GM21381 (cell line): ENCODE results near the gene LARGE1.

ENCODE experiments used
- ATAC-seq: cut with Tn5 transposase; IDR thresholded peaks from one replicate; pipeline ENCODE4 v1.9.1; 2021; ENCODE audit warnings: mild to moderate bottlenecking, moderate library complexity; ENCODE audit not compliant: unreplicated experiment

The LARGE1 gene

DNA sequence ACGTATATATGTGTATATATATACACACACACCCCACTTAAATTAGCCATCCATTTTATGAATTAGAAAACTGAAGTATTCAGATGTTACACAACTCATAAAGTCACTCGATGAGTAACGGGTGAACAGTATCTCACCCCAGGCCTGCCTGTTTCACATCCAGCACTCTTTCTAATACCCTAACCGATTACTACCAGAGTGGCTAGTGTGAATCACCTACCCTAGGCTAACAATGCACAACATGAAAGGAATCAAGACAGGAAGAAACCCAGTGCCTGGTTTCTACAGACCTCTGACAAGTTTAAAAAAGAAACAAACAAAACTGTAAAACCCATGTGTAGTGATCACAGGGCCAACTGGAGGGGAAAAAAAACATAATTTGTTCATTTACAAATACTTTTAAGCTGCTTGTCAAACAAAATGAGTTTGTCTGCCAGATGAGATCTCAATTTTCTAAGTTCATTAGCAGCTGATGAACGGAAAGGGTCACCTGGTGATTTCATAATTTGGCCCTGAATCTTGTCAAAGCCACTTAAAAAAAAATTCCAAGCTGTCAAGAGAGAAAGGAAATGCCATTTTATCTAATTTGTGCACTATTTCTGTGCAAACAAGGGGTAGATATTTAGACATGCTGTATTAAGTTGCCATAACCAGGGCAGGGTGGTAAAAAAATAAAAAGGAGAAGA is 134.8 kb downstream of the LARGE1 start:
- no peak for ATAC-seq

GRCh38 chr22:33781411-33781810 is 138.9 kb downstream of the LARGE1 start:
- no peak for ATAC-seq

- no peak for ATAC-seq
These were observed 139.6 kb downstream of the LARGE1 start for GRCh38 chr22:33780531-33781136.

GRCh38 chr22:33779243-33779642 is 141.0 kb downstream of the LARGE1 start:
- no peak for ATAC-seq

DNA sequence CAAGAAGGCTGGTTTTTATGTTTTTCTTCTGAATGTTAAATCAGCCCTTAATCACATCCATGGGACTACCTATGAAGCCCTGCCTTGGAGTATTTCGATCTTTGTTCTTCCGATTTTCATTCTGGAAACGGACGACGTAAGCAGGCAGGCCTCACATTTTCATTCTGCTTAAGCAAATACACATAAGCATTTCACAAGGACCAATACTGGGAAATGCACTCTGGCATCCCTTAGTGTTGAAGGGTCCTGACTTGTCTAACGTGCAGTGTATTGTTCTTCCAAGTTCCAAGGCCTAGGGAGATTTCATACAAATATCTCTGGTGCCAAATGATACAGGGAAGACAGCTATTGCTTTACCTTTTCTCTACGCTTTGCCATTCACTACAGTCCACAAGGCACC is 143.8 kb downstream of the LARGE1 start:
- ATAC-seq: no peak

GRCh38 chr22:33774781-33775180 is 145.5 kb downstream of the LARGE1 start:
- ATAC-seq: no peak

GRCh38 chr22:33772745-33773144 is 147.5 kb downstream of the LARGE1 start:
- no peak for ATAC-seq

DNA sequence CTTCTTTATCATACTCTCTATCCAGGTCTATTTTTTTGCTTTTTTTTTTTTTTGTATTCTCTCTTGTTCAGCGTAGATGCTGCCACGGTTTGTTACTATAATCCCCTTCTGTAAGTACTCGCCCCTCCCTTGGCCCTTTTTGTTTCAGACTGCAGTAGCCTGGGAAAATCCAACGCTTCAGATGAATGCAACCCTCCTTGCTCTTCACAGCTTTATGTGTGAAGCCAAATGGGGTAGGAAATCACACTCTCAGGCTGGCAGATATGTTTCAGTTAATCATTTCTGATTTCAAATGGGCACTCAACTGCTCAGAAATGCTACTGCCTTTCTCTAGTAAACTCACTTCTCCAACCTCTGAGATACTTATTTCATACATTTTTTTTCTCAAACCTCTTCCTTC is 149.1 kb downstream of the LARGE1 start:
- ATAC-seq: no peak

- ATAC-seq: no peak
These were observed 149.6 kb downstream of the LARGE1 start for GRCh38 chr22:33770723-33771122.

DNA sequence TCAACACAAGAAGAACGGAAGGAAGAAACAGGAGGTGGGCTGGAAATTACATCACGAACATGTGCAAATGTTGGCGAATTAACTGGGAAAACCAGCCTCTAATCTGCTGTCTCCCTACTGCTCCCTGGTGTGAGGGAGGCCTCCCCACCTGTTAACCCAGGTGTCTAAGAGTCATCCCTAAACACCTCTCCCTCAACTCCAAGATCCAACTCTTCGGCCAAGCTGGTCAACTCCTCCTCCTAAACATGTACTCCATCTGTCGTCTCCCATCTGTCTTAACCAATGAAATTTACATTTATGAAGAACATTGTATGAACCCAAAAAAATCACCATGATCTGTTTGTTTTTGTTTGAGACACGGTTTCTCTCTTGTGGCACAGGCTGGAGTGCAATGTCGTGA is 154.2 kb downstream of the LARGE1 start:
- no peak for ATAC-seq

- no peak for ATAC-seq
These were observed 161.3 kb downstream of the LARGE1 start for GRCh38 chr22:33758961-33759360.

DNA sequence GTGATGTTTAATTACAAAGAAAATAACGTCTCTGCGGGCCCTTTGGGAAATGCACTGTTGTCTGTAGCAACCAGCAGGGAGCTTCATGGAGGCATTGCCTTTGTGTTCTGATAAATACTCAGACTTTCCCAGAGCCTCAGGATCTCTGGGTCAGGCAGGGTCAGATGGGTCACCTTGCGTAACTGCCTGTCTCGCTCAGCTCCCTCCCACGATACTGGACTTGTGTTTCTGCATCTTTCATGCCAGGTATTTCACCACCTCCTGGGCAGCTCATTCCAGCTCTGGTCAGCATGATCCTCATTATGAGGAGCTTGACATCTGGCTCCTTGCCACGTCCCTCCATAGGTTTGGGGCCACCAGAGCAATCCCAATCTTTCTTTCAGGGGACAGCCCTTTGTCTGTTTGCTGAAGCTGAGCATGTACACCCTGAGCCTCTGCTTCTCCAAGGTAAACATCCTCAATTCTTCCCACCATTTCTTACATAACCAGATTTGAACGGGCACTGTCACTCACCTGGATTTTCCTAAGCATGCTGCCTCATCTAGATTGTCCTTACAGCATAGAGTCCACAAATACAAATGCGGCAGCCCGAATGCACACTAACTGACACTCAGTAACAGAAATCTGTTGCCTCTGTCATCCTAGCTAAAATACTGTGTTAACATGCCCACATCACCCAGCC is 162.3 kb downstream of the LARGE1 start:
- no peak for ATAC-seq

- ATAC-seq: no peak
These were observed 163.1 kb downstream of the LARGE1 start for GRCh38 chr22:33757041-33757801.

GRCh38 chr22:33756508-33756949 is 163.7 kb downstream of the LARGE1 start:
- no peak for ATAC-seq

- no peak for ATAC-seq
These were observed 171.6 kb downstream of the LARGE1 start for GRCh38 chr22:33748714-33749113.

- ATAC-seq: no peak
These were observed 172.6 kb downstream of the LARGE1 start for GRCh38 chr22:33747576-33748180.

DNA sequence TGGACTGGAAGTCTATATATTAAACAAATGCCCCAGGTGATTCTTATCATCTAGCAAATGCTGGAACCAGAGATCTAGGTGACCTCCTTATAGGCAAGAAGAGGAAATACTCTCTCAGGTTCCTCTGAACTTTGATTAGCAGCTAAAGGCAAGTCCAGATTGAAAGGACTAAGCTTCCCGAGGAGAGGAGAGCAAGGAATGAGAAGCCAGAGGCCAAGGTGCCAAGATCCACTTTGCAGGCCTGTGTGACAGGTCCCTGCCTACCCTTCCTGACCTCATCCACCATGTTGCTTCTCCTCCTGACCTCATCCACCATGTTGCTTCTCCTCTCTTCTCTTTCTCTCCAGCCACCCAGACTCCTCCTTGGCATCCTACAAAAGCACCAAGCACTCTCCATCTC is 173.2 kb downstream of the LARGE1 start:
- ATAC-seq: no peak

DNA sequence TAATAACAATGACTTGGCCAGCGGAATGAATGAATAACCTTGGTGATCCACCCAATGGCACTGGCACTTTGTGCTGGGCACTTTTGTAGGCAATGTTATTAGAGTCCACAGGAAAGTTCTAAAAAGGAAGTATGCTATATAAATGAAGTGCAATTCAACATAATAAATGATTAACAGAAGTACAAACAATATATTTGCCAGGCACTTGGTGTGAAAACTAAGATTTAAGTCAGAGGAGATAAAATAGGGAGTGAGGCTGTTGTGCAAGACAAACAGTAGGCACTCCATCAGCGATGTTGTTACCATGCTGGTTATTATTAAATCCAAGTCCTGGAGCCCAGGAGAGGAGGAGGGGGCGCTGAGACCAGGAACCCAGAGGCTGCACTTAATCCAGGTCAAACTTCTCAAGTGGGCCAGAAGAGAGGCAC is 173.8 kb downstream of the LARGE1 start:
- no peak for ATAC-seq

- ATAC-seq: no peak
These were observed 174.8 kb downstream of the LARGE1 start for GRCh38 chr22:33745501-33745900.

DNA sequence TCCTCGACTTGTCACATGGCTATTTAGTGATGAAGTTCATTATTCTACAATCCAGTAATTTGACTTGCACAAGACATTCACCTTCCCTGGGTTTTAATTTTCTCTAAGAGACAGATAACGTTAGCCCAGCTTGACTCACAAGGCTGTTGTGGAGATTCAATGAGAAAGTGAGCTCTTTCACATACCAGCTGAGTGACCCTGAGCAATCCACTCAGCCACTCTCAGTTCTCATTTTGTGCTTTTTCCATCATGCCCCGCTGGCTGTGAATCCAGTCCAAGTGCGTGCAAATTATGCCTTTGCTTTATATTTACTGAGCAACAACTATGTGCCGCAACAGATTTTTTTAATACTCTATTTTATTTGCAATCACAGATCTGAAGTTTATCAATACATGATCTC is 176.5 kb downstream of the LARGE1 start:
- ATAC-seq: no peak

DNA sequence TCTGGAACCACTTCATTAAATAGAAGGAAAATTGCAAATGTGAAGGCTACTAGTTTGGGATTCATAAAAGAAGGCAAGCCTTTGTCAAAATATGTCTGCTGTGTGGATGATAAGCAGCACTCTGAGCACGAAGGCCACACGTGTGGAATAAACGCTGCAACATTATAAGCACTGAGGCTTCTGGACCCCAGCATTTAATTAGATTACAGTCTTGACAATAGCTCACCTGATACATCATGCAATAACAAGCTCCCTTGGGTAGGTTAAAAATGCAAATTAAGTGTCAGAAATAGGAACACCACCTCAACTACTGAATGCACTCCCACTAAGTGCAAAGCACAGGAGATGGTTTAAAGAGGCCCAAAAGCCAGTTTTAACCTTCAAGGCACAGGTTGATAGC is 179.3 kb downstream of the LARGE1 start:
- ATAC-seq: no peak
